ENCODE results near the gene ALKBH2. TPM values are rescaled to one million over a fixed set of nuclear protein-coding genes. Genes with fewer than 3 reads are reported as not detected.

Gene ALKBH2
- total RNA-seq, 2 donors from 2014 or later: 10.5 to 23.3 TPM

DNA sequence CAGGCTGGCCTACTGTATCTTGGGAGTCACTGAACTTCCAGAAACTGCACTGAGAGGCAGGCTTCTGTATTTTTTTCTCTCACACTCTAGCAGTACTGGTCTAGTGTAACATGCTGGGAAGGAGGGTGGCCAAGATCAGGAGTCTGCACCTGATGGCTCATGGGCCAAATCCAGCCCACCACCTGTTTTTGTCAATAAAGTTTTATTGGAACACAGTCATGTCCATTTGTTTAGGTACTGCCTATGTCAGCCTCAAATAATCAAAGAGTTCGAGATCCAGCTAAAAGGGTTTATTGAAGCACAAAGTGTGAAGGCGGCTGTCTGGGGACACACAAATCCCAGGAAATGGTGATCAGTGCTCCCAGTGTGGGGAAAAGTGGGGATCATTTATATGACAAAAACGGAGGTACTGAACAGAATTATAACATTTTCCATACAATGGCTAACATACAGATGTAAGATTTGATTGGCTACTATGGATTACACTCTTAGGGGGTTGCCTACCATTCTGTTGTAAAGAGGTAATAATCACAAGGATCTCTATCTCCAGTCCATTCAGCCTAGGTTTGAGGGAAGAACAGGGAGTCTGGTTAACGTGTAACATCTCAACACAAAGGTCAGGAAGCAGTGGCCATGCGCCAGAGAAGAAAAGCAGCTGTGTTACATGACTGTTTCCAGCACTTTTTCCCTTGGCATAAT is 28.0 kb downstream of the ALKBH2 start:
- H3K36me3 ChIP-seq (ENCODE audit: control insufficient read depth, insufficient read depth, low read length): peaks cover 24% of the 10 kb centered on the region
- H3K27me3 Mint-ChIP-seq (ENCODE audit: insufficient read depth): no peaks in the 10 kb centered on the region
- WGBS, 2 experiments (ENCODE audit: insufficient coverage in 1 of 2, insufficient read length in 1 of 2): 88 to 94% methylated on average over 3 to 4 of the region's 5 CpGs
- DNase-seq: no peak
- peaks cover 5% of the 10 kb centered on the region for H3K9me3 ChIP-seq (ENCODE audit: control insufficient read depth, low read length)
- no peaks in the 10 kb centered on the region for H3K9me3 Mint-ChIP-seq
- TF ChIP-seq CTCF (conservative IDR thresholded peaks at IDR 0.05): no peak
- H3K36me3 Mint-ChIP-seq (ENCODE audit: low read depth): peaks cover 11% of the 10 kb centered on the region
- no peaks in the 10 kb centered on the region for H3K4me1 ChIP-seq (ENCODE audit: control insufficient read depth, insufficient read depth, low read length)
- H3K4me1 Mint-ChIP-seq: peaks cover 13% of the 10 kb centered on the region
- no peak overlapping the region for H3K27ac ChIP-seq (ENCODE audit: low read depth, low read length)
- H3K9ac ChIP-seq (ENCODE audit: extremely low read depth, low read length, poor library complexity, severe bottlenecking): no peak overlapping the region
- no peak overlapping the region for H3K27ac Mint-ChIP-seq
- no peak overlapping the region for H3K4me3 Mint-ChIP-seq
- H3K4me3 ChIP-seq (ENCODE audit: low read length): no peak overlapping the region
- H3K27me3 ChIP-seq (ENCODE audit: control insufficient read depth, insufficient read depth, low read length, poor library complexity, severe bottlenecking): no peaks in the 10 kb centered on the region

GRCh38 chr12:109064143-109064542 is 29.1 kb downstream of the ALKBH2 start:
- Mint-ChIP-seq H3K27ac (no peak overlapping the region), H3K27me3 (ENCODE audit: insufficient read depth) (no peaks in the 10 kb centered on the region), H3K4me1 (peaks cover 1% of the 10 kb centered on the region), H3K36me3 (ENCODE audit: low read depth) (peaks cover 11% of the 10 kb centered on the region), H3K4me3 (no peak overlapping the region), H3K9me3 (no peaks in the 10 kb centered on the region)
- H3K9ac ChIP-seq (ENCODE audit: extremely low read depth, low read length, poor library complexity, severe bottlenecking): no peak overlapping the region
- H3K27me3 ChIP-seq (ENCODE audit: control insufficient read depth, insufficient read depth, low read length, poor library complexity, severe bottlenecking): no peaks in the 10 kb centered on the region
- peaks cover 23% of the 10 kb centered on the region for H3K36me3 ChIP-seq (ENCODE audit: control insufficient read depth, insufficient read depth, low read length)
- H3K9me3 ChIP-seq (ENCODE audit: control insufficient read depth, low read length): peaks cover 5% of the 10 kb centered on the region
- TF ChIP-seq CTCF (conservative IDR thresholded peaks at IDR 0.05): no peak
- WGBS, 2 experiments (ENCODE audit: insufficient coverage in 1 of 2, insufficient read length in 1 of 2): 96 to 100% methylated on average over 1 to 3 of the region's 3 CpGs
- no peak overlapping the region for H3K27ac ChIP-seq (ENCODE audit: low read depth, low read length)
- no peak overlapping the region for H3K4me3 ChIP-seq (ENCODE audit: low read length)
- no peaks in the 10 kb centered on the region for H3K4me1 ChIP-seq (ENCODE audit: control insufficient read depth, insufficient read depth, low read length)
- DNase-seq: no peak

GRCh38 chr12:109058773-109059172 is 34.5 kb downstream of the ALKBH2 start:
- Histone ChIP-seq H3K9ac (ENCODE audit: extremely low read depth, low read length, poor library complexity, severe bottlenecking) (no peak overlapping the region), H3K4me1 (ENCODE audit: control insufficient read depth, insufficient read depth, low read length) (no peaks in the 10 kb centered on the region), H3K9me3 (ENCODE audit: control insufficient read depth, low read length) (peaks cover 5% of the 10 kb centered on the region), H3K4me3 (ENCODE audit: low read length) (no peak overlapping the region), H3K27me3 (ENCODE audit: control insufficient read depth, insufficient read depth, low read length, poor library complexity, severe bottlenecking) (no peaks in the 10 kb centered on the region), H3K27ac (ENCODE audit: low read depth, low read length) (no peak overlapping the region), H3K36me3 (ENCODE audit: control insufficient read depth, insufficient read depth, low read length) (peaks cover 17% of the 10 kb centered on the region)
- 94% methylated on average over 6 of the region's 6 CpGs for WGBS, 2 experiments (ENCODE audit: insufficient coverage in 1 of 2, insufficient read length in 1 of 2)
- H3K27me3 Mint-ChIP-seq (ENCODE audit: insufficient read depth): no peaks in the 10 kb centered on the region
- H3K4me1 Mint-ChIP-seq: peaks cover 1% of the 10 kb centered on the region
- no peak for TF ChIP-seq CTCF (conservative IDR thresholded peaks at IDR 0.05)
- no peaks in the 10 kb centered on the region for H3K9me3 Mint-ChIP-seq
- H3K4me3 Mint-ChIP-seq: no peak overlapping the region
- peaks cover 16% of the 10 kb centered on the region for H3K36me3 Mint-ChIP-seq (ENCODE audit: low read depth)
- no peak overlapping the region for H3K27ac Mint-ChIP-seq
- DNase-seq: no peak

Measured in endodermal cell (in vitro differentiated cells).